Measurements from ENCODE around the gene SRSF5.
A peak's percentile ranks its signal among the peaks of the same experiment; 100 is the strongest.
"Not testable (repeated sequence)": the region's sequence is repeated elsewhere in the genome, so short reads cannot be mapped to it uniquely, and the experiment has no call there.

SRSF5 gene

DNA sequence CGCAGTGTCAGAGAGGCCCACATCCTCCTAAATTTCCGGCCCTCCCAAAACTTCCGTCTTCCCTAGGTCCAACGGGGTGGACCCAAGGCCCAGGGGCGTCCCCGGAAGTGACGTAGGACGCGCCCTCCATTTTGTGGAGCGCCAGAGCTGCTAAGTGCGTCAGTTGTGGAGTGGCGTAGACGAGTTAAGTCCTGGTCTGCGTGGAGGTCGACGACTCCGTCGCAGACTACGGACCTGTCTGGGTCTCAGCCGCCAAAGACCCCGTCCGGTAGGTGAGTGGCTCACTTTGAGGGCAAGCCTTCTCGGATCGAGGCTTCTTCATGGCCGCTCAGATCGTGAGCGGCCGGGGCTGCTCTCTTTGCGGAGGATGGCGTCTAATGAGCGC is at the start of gene SRSF5:
Gene SRSF5 (plus strand): TSS at position 159 of the 385 bp plus-strand sequence. CDS start 1,015 bp downstream, outside the sequence.
- DNase-seq: peak; percentile 94

DNA sequence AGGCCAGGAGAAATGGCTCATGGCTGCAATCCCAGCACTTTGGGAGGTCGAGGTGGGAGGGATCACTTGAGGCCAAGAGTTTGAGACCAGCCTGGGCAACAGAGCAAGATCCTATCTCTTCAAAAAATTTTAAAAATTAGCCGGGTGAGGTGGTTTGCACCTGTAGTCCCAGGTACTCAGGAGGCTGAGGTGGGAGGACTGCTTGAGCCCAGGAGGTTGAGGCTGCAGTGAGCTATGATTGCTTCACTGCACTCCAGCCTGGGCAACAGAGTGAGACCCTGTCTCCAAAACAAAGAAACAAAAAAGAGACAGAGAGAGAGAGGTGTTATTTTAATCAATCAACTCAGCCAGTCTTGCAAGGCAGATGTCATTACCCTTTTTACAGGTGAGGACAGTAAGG is 48.3 kb upstream of the SRSF5 start:
- not testable (repeated sequence) for DNase-seq

DNA sequence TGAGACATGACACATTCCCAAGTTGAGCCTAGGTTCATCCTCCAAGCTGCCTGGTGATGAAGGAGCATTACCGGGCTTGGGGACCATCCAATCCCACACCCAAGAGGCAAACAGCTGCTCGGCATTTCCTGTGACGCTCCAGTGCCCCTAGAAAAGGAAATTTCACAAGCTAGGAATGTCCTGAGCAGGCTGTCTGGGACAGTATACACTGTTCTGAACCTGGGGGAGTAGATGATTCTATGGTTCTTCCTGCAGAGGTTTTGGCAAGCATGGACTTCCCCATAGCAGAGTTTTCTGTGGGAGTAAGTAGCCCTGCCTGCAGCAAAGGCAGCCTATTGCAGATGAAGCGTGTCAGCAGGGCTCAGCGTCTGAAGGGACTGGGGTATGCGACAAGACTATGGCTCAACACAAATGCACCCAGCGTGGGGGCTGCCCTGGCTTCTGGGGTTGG is 47.4 kb upstream of the SRSF5 start:
- no peak for DNase-seq

DNA sequence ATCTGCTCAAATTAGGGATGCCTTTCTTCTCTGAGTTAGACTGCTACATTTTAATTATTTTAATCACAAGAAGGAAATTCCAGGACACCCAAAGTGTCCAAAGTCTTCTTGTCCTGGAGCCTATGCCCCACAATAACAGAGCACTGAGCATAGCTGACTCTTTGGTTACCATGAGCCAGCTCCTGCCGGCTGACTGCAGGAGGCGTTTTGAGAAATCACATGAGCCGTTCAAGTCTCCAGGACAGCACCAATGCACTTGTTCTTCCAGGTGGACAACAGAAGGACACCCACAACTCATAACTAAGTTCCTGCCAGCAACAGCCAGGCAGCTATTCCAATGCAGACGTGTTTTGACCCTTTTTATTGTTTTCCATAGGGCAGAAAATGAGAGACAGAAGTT is 46.0 kb upstream of the SRSF5 start:
- DNase-seq: no peak

DNA sequence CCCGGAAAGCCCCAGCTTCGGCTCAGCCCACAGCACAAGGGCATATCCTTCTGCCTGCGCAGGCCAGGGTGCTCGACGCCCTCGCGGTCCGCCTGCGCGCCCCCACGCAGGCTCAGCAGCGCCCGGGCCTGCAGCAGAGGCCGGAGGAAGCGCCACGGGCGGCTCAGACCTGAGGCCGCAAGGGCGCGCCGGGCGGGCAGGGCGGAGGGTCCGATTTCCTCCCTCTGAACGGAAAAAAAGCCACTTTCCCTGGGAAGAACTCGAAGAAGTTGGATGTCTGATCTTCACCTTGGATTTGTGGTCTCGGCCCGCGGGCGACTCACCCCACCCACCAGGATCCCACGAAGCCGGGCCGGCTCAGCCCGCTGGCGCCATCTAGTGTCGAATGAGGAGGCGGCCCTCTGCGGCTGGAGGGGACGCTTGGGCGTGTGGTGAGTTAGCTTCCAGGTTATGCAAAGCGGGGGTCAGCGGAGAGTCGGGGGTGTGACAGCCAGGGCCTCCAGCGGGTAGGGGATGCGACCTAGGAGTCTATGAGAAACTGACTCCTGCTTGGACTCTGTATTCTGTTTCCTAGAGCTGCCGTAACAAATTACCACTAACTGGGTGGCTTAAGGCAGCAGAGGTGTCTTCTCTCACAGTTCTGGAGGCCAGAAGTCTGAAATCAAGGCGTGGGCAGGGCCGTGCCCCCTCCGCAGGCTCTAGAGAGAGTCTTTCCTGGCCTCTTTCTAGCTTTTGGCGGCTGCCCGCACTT is 40.0 kb upstream of the SRSF5 start:
- no peak for DNase-seq

DNA sequence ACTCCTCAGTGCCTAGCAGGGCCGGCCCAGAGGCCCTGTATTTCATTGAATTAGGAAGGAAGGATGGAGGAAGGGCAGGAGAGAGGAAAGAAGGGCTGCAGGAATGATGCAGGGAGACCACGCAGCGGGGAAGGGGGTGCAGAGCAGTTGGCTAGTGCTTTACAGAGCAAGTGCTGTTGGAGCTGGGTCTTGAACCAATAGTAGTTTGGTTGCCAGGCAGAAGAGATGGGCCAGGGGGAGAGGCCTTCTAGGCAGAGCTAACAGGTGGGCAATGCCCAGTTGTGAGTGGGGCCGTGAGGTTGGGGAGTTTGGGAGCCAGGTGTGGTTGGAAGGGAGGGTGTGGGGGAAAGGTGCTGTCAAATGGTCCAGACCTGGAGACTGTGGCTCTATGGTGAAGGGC is 39.1 kb upstream of the SRSF5 start:
- DNase-seq: no peak

DNA sequence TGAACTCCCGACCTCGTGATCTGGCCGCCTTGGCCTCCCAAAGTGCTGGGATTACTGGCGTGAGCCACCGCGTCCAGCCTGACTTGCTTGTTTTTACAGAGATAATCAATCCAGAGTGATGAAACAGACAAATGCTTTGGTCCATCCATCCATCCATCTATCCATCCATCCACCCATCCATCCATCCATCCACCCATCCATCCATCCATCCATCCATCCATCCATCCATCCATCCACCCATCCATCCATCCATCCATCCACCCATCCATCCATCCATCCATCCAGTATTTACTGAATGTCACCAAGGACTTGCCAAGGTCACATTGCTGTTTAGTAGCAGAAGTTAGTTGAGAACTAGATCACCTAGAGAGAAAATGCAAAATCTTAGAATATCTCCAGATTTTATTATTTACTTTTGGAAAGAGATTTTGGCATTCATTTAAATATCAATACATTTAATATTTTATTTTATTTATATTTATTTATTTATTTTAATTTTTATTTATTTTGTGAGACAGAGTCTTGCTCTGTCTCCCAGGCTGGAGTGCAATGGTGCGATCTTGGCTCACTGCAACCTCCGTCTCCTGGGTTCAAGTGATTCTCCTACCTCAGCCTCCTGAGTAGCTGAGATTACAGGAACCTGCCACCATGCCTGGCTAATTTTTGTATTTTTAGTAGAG is 34.9 kb upstream of the SRSF5 start:
- DNase-seq: not testable (repeated sequence)

DNA sequence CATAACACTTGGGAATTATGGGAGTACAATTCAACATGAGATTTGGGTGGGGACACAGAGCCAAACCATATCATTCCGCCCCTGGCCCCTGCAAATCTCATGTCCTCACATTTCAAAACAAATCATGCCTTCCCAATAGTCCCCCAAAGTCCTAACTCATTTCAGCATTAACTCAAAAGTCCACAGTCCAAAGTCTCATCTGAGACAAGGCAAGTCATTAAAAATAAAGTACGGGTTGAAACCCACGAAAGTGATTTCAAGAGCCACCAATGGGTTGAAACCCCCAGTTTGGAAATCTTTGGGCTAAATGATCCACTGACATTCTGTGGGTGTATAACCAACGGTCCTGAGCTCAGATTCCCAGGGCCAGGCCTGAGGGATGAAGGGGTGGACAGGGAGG is 30.5 kb upstream of the SRSF5 start:
- DNase-seq: not testable (repeated sequence)

DNA sequence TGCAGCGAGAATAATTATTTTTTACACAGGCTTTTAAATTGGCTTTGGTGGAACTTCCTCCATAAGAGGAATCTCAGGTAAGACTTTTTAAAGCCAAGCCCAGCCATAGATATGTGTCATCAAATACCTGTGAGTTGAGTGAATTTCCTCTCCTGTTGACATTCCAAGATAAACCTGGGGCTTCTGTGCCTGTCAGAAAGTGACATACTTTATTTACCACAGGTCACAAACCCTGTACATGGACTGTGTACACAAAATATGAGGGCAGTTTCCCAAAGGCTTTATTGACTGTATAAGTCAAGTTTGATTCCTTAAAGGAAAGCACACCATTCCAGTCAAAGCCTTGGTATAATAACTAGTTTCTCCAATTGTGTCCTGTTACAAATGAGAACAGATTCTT is 25.9 kb upstream of the SRSF5 start:
- DNase-seq: no peak

DNA sequence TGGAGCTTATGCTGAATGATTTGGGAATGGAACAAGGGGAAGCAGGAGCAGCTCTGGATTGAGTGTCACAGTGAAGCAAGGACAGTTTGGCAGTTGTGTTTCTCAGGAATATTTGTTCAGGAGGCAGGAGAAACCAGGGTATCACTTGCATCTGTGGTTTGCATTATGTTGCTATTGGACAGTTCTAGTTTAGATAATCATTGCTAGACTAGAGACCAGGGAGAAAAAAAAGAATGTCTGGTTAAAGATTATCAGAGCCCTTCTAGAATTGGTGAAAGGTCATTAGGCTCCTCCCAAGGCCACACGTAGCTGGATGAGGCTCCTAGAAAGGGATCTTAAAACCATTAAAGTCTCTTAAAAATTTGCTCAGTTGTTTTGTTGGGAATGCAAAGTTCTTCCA is 17.0 kb upstream of the SRSF5 start:
- no peak for DNase-seq

DNA sequence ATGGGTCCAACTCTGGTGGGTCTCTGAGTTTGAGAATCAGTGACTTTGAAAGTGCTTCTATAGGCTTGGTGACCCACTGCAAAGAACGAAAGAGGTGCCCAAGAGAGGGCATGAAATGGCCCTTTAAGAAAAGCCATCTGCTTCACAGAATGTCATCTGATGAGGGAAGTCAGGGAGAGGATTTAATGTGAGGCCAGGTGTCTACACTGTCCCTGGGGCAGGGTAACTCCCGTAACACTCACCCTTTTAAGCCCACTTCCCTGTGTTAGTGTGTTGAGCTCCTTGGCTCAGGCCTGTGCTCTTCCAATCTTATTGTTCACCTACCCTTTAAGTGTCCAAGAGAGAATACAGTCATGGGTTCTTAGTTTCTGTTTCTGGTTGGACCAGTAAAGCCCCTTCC is 16.4 kb upstream of the SRSF5 start:
- DNase-seq: no peak

DNA sequence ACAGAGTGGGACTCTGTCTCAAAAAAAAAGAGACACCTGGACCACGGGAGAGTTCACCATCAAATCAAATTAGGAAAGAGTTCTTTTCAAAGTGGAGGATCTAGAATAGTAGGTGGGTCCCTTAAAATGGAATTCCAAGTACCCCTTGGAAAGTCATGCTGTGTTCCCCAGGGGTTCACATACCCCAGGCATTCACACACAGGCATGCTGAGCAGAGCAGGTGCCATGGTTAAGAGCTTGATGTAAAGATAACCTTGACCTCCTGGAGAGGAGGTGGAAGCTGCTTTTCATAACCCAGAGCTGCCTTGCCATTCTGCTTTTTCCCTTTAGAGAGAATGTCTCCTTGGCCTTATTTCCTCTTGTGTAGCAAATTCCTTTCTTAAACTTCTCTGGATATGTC is 14.2 kb upstream of the SRSF5 start:
- no peak for DNase-seq

DNA sequence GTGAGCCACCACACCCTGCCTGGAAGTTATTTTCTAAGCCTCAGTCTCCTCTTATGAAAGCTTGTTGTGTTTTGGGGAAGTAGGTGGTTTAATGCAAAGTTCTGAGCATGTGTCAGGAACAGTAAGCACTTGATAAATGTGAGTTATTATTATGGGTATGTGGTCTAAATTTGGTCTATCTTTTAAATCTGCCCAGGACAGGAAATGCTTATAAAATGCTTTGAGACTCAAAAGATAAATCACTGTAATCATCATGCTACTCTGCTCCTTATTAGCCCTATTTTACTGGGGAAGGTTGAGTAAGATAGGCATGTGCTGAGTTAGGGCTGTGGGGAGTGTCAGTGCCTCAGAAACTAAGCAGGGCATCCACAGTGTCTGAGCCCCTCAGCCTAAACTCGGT is 13.1 kb upstream of the SRSF5 start:
- DNase-seq: no peak

DNA sequence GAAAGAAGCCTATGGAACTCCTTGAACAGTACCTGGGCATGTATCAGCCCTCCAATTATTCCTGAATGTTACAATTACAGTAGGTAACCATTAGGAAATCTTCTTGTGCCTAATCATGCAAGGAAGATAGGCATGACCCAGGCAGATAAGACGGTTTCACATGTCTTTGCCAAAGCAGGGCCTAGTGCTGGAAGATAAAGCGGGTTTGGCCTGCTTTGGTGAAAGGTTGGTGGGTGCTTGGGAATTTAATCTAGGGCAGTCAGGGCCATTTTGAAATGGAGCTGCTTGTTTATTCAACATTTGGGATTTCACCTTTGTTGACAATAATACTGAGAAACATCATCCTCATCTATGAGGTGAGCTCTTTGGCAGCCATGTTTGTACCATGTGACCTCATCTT is 12.5 kb upstream of the SRSF5 start:
- no peak for DNase-seq

DNA sequence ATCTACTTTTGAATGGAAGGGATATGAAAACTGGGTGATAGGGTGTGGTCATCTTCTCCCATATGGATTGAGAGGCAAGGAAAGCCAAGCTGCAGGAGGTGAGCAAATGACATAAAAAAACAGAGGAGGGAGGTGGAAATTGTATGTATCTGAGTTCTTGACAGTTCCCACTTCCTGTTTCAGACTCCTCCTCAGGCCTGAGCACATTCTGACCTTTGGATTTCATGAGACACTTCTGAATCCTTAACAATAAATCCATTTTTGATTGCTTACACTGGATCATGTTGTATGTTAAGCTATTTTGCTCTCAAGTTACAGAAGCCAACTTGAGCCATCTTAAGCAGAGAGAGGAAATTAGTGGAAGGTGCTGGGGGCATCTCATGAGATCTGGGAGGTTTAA is 11.6 kb upstream of the SRSF5 start:
- DNase-seq: no peak

DNA sequence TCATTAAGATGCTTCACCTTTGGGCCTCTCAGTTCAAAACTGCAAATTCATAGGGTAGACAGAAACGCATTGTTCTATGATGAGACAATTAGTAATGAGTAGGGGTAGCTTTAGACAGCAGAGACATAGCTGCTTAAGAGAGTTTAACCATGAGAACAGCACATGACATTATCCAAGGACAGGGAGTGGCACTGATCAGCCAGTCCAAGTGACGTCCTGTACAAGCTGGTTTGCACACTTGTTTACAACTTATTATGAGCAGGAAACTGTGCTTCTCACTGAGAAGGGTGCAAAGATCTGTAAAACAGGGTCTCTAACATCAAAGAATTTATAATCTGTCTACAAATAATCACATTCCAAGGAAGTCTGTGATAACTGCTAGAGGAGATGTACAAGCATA is 11.2 kb upstream of the SRSF5 start:
- DNase-seq: no peak

DNA sequence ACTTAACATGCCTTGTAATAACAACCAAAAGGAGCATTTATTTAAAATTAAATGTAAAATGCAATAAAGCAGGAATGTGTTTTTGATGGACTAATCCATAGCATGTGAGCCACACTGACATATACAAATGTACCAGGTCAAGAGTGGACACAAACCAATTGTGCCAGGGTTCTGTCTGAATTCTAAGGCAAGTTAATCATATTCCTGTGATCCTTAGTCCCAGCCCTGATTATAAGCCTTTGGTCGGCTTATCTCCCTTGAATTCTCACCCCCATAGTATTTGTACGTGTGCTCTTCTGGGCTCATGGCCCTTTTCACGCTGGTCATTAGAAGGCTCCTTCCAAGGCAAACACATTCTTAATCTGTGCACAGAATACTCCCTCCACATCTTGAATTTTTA is 10.6 kb upstream of the SRSF5 start:
- DNase-seq: no peak

DNA sequence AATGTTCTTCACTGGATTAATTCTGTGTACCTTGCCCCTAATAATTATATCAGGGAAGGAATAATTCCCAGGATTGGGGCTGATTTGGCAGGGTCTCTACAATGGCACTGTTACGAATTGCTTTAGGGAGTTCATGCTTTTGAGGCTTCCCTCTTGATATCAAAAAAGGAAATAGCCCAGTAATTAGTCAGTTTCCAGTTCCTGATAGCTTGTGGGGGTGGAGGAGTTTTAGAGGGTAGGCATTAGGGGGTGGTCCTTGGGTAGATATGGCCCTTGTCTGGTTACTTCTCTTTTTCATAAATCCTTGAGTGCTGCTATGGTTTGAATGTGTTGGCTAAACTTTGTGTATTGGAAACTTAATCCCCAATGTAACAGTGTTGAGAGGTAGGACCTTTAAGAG is 6.1 kb upstream of the SRSF5 start:
- no peak for DNase-seq

DNA sequence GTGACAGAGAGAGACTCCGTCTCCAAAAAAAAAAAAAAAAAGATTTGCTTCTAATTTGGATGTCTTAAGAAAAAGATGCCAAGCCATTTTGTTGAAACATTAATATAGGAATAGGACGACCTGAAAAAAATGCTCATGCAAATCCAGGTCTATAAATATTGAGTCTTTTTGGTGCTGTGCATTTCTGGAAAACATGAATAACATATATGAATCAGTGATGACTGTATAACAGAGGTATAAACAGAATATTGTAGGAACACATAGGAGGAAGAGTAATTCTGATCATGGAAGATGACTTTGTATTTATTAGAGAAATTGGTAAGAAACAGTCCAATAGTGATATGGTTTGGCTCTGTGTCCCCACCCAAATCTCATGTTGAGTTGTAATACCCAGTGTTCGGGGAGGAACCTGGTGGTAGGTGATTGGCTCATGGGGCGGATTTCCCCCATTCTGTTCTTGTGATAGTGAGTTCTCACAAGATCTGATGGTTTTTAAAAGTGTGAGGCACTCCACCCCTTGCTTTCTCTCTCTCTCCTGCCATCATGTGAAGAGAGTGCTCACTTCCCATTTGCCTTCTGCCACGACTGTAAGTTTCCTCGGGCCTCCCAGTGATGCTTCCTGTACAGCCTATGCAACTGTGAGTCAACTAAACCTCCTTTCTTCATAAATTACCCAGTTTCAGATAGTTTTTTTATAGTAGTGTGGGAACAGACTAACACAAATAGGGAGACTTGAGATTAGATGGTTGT is 3.0 kb upstream of the SRSF5 start:
- no peak for DNase-seq

DNA sequence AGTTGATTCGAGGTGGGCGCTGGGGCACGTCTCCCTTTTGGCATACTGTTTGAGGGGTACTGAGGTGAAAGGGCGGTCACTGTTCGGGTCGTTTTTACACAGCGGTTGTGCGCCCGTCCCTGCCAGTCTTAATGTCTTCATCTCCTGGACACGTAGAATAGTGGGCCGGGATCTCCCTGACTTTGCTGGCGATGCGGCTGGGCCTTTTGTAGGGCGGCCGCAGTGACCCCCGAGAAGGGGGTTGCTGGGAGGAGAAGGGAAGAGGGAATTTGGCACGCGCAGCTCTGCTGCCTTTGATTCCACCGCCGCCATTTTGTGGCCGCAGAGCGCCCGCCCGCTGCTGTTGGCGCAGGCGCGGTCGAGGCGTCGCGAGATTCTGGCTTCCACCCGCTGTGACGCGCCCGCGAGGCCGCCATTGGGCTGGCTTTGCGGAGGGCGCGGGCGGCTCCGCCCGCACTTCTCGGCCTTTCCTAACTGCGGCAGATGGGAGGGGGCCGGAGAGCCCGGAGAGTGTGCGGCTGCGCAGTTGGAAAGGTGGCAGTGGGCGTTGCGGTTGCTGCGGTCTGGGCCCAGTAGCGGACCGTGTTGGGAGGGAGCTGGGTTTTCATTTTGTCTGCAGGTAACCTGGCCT is 542 bp downstream of the SRSF5 start:
- peak; percentile 52 for DNase-seq

DNA sequence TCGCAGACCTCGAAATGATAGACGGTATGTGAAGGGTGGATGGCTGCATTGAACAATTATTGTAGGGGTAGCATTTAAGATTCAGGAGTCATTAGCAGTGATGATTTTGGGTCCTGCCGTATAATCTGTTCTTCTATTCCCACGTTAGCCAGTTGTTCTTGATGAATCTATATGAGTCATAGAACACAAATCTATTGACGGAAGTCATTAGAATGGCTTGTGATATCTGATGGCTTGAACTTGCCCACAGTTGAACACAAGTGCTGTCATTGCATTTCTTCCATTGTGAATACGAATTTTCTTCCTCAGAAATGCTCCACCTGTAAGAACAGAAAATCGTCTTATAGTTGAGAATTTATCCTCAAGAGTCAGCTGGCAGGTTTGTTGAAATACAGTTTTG is 1.9 kb downstream of the SRSF5 start:
- no peak for DNase-seq

DNA sequence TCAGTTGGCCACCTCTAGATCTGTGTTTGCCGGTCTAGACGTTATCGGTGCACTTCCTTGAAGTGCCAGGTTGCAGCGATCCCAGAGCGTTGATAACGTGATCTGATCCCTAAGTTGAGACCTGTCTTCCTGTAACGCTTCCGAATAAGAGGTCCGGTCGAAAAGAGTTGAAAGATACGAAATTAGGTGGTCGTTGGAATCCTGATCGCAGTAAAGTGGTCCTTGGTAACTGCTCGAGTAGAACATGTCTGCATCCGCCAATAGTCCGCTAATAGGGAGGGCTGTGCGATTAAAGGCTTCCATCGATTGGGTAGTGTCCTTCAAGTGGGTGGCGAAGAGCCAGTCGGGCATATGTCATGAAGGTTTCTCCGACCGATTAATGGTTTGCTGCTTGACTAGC is 2.7 kb downstream of the SRSF5 start:
- no peak for DNase-seq

DNA sequence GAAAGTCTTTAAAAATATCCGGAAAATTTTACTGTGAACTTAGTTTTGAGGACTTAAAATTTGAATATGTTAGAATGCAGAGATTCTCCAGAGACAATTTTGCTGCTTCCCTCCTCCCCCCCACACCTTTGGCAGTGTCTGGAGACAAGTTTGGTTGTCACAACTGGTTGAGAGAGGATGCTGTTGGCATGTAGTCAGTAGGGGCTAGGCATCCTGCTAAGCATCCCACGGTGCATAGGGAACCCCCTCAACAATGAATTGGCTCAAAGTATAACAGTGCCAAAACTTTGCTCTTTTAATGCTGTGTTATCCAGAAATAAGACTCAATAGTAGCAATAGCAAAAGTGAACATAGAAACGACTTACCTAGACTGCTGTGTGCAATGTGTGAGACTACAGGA is 3.6 kb downstream of the SRSF5 start:
- DNase-seq: no peak

DNA sequence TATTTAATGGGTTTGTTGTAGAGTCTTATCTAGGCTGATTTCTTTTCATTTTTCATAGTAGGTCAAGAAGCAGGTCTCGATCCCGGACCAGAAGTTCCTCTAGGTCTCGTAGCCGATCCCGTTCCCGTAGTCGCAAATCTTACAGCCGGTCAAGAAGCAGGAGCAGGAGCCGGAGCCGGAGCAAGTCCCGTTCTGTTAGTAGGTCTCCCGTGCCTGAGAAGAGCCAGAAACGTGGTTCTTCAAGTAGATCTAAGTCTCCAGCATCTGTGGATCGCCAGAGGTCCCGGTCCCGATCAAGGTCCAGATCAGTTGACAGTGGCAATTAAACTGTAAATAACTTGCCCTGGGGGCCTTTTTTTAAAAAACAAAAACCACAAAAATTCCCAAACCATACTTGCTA is 4.2 kb downstream of the SRSF5 start:
- no peak for DNase-seq
